ENCODE results near the gene GPR161. TPM values are rescaled to one million over a fixed set of nuclear protein-coding genes. Genes with fewer than 3 reads are reported as not detected.
"Not testable (repeated sequence)": the region's sequence is repeated elsewhere in the genome, so short reads cannot be mapped to it uniquely, and the experiment has no call there.

GPR161 gene
- total RNA-seq, 3 donors from 2014 or later: 0.16 to 0.27 (median 0.20) TPM

DNA sequence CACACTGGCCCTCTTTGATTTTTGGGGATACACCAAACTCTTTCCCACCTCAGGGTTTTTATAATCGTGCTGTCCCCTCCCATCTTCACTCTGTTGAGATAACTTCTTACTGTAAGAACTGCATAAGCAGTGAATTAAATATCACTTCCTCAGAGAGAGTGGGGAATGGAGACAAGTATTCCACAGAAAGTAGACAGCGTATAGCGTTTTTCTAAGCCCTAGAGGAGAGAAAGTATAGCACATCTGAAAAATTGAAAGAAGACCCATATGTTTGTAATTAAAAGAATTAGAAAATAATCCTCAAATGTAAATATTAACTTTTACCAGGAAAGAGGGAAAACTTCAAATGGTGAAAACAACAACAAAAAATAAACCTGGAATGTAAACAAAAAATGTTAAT lies 67.3 kb downstream of the GPR161 start:
- no peaks in the 10 kb centered on the region for H3K9me3 Mint-ChIP-seq
- ATAC-seq: no peak
- H3K4me3 Mint-ChIP-seq: no peak overlapping the region
- H3K27me3 Mint-ChIP-seq (ENCODE audit: low read depth): no peaks in the 10 kb centered on the region
- no peak for DNase-seq
- peaks cover 42% of the 10 kb centered on the region for H3K36me3 Mint-ChIP-seq (ENCODE audit: insufficient read depth)
- H3K4me1 Mint-ChIP-seq (ENCODE audit: low read depth): no peaks in the 10 kb centered on the region

DNA sequence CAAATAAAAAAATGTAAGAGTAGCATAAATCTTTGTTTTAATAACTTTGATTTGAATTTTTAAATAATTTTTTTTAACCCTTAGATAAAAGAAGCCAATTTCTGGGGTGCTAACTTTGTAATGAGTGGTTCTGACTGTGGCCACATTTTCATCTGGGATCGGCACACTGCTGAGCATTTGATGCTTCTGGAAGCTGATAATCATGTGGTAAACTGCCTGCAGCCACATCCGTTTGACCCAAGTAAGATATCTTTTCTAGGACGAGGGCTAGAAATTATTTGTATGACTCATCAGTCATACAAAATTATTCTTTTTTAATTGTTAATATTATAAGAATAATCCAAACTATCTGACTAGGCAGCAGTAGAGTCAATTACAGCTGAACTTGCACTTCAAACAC lies 71.2 kb downstream of the GPR161 start:
- ATAC-seq: no peak
- Mint-ChIP-seq H3K36me3 (ENCODE audit: insufficient read depth) (peaks cover 32% of the 10 kb centered on the region), H3K27me3 (ENCODE audit: low read depth) (no peaks in the 10 kb centered on the region), H3K4me1 (ENCODE audit: low read depth) (no peaks in the 10 kb centered on the region), H3K4me3 (no peak overlapping the region), H3K9me3 (no peaks in the 10 kb centered on the region)
- DNase-seq: no peak

DNA sequence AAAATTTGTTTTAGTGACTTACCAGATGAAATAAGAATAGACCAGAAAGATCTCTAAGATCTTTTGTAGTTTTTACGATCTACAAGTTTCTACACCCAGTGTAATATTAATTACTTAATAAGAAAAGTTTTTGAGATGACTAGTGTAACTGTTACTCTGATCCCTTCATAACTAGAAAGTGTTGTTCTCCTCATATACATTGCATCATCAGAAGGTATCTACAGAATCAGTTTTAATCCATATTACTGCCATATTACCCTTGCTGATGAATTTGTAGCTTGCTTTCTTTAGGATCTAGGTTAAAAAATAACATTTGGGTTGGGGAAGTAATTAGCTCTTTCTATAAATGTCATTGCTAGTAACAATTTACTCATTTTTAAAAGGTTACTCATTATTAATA lies 72.5 kb downstream of the GPR161 start:
- H3K36me3 Mint-ChIP-seq (ENCODE audit: insufficient read depth): peaks cover 25% of the 10 kb centered on the region
- no peaks in the 10 kb centered on the region for H3K9me3 Mint-ChIP-seq
- DNase-seq (no peak), ATAC-seq (no peak)
- no peaks in the 10 kb centered on the region for H3K27me3 Mint-ChIP-seq (ENCODE audit: low read depth)
- no peak overlapping the region for H3K4me3 Mint-ChIP-seq
- H3K4me1 Mint-ChIP-seq (ENCODE audit: low read depth): no peaks in the 10 kb centered on the region

DNA sequence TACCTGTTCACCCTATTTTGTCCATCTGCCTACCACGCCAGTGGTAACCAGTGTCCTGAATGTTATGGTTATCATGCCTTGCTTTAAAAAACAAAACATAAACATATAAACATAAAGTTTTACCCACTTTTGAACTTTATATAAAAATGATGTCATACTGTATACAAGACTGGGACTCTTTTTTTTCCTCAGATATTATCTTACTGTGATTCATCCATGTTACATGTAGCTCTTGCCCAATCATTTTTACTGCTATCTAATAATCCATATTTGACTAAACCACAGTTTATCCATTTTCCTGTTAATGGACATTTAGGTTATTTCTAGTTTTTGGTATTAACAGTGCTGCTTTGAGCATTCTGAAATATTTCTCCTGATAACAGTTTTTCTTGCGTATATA lies 78.8 kb downstream of the GPR161 start:
- no peak for ATAC-seq
- DNase-seq: no peak
- H3K36me3 Mint-ChIP-seq (ENCODE audit: insufficient read depth): peaks cover 5% of the 10 kb centered on the region
- H3K27me3 Mint-ChIP-seq (ENCODE audit: low read depth): no peaks in the 10 kb centered on the region
- peaks cover 3% of the 10 kb centered on the region for H3K9me3 Mint-ChIP-seq
- H3K4me1 Mint-ChIP-seq (ENCODE audit: low read depth): peaks cover 3% of the 10 kb centered on the region
- no peak overlapping the region for H3K4me3 Mint-ChIP-seq

DNA sequence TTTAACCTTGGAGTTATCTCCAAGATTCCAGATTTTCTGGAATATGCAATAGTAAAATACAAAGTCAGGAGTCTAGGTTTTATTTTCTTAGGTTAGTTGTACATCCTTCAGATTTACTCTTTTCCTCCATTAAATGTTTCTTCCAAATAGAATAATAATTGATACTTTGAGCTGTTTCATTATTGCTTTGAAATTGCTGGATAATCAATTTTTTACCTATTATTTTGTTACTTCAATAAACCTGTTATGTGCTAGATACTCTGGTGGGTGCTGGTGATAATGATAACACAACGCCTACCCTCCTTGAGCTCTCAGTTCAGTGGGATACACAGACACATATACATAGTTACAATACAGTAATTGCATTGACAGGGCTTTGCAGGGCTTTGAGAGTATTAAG lies 79.4 kb downstream of the GPR161 start:
- H3K27me3 Mint-ChIP-seq (ENCODE audit: low read depth): no peaks in the 10 kb centered on the region
- no peak for DNase-seq
- peaks cover 3% of the 10 kb centered on the region for H3K9me3 Mint-ChIP-seq
- H3K4me3 Mint-ChIP-seq: no peak overlapping the region
- no peak for ATAC-seq
- H3K36me3 Mint-ChIP-seq (ENCODE audit: insufficient read depth): peaks cover 10% of the 10 kb centered on the region
- H3K4me1 Mint-ChIP-seq (ENCODE audit: low read depth): peaks cover 6% of the 10 kb centered on the region

DNA sequence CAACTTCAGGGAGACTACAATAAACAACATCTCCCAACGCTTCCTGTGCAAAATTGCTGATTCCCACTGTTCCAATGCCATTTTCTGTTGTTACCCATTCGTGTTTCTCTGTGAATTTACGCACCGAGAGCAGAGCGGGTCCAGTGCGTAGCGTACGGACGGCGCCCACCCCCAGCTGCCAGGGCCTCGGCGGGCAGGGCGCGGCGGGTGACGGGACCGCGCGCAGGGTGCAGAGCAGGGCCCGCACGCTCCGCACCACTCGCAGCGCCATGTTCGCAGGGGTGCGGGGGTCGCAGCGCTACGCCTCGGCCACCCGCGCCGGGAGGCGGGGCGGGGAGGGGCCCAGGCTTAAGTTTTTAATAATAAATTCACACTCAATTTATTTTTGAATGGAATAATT lies 80.6 kb downstream of the GPR161 start:
- not testable (repeated sequence) for H3K27me3 Mint-ChIP-seq (ENCODE audit: low read depth); H3K4me1 Mint-ChIP-seq (ENCODE audit: low read depth); H3K4me3 Mint-ChIP-seq; DNase-seq; H3K9me3 Mint-ChIP-seq
- peak; percentile 65 to 72 for ATAC-seq
- H3K36me3 Mint-ChIP-seq (ENCODE audit: insufficient read depth): peaks cover 13% of the 10 kb centered on the region

DNA sequence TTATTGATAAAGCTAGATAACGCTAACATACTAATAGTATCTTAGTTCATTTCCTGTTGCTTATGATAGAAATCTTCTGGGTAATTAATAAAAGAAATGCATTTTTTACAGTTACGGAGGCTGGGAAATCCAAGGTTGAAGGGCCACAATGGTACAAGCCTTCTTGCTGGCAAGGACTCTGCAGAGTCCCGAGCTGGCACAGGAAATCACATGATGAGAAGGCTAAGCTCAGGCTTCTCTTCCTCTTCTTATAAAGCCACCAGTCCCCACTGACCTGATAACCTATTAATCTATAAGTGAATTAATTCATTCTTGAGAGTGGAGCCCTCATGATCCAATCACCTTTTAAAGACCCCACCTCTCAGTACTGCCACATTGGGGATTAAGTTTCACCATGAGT lies 82.6 kb downstream of the GPR161 start:
- no peak for ATAC-seq
- H3K27me3 Mint-ChIP-seq (ENCODE audit: low read depth): no peaks in the 10 kb centered on the region
- peaks cover 6% of the 10 kb centered on the region for H3K4me1 Mint-ChIP-seq (ENCODE audit: low read depth)
- peaks cover 13% of the 10 kb centered on the region for H3K36me3 Mint-ChIP-seq (ENCODE audit: insufficient read depth)
- H3K4me3 Mint-ChIP-seq: no peak overlapping the region
- no peak for DNase-seq
- H3K9me3 Mint-ChIP-seq: peaks cover 3% of the 10 kb centered on the region

DNA sequence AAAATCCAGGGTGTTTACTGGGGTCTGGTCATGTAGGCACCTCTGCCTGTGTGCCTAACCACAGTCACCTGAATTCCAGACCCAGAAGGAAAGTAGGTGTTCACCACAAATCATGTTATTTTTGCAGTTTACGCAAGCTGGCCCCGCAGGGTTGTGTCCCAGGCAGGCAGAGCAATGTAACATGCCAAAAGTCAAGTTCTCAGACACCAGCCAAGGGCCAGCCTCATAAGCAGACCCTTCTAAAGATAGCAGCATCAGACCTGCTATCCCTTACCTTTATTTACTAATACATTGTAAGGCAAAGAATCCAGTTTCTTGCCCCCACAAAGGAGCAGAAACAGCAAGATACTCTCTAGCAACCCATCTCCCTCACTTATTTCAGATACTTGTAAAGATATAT lies 83.0 kb downstream of the GPR161 start:
- Mint-ChIP-seq H3K9me3 (peaks cover 3% of the 10 kb centered on the region), H3K4me1 (ENCODE audit: low read depth) (peaks cover 6% of the 10 kb centered on the region), H3K4me3 (no peak overlapping the region), H3K27me3 (ENCODE audit: low read depth) (no peaks in the 10 kb centered on the region), H3K36me3 (ENCODE audit: insufficient read depth) (peaks cover 13% of the 10 kb centered on the region)
- DNase-seq (no peak), ATAC-seq (no peak)

DNA sequence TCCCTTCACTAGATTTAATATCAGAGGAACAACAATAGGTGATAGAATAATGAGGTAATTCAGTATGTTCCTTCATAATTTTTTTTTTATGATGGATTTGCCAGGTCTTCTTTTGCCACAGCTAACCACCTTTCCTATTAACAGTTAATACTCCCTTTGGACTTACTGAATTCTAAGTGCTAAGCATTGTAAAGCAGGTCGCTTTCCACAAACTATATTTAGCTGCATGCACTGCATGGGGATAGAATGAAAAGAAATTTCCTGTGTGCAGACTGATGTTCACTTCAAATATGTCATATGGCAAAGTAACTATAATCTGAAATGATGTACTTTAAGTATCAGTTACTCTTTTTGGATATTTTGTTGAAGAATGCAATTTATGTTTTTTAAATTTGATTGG lies 85.8 kb downstream of the GPR161 start:
- ATAC-seq (no peak), DNase-seq (no peak)
- peaks cover 13% of the 10 kb centered on the region for H3K36me3 Mint-ChIP-seq (ENCODE audit: insufficient read depth)
- peaks cover 6% of the 10 kb centered on the region for H3K4me1 Mint-ChIP-seq (ENCODE audit: low read depth)
- no peaks in the 10 kb centered on the region for H3K27me3 Mint-ChIP-seq (ENCODE audit: low read depth)
- peaks cover under 1% of the 10 kb centered on the region for H3K9me3 Mint-ChIP-seq
- no peak overlapping the region for H3K4me3 Mint-ChIP-seq

DNA sequence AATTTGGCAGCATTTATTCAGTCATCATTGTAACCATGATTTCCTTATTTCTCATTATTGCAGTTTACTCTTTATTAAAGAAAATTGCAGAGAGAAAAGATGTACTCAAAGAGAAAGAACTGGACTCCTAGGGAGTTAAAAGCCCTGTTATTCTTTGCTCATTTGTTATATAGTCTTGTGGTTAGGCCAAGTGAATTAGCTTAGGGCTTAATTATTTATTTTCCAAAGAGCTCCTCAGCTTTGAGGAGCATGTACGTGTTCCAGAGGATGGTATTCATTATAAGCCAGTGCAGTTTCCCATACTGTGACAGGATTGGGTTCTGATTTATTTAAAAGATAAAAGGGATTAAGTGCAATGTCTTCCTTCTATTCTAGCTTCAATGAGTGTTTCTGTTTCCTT lies 86.4 kb downstream of the GPR161 start:
- Mint-ChIP-seq H3K36me3 (ENCODE audit: insufficient read depth) (peaks cover 13% of the 10 kb centered on the region), H3K4me1 (ENCODE audit: low read depth) (peaks cover 6% of the 10 kb centered on the region), H3K9me3 (no peaks in the 10 kb centered on the region), H3K27me3 (ENCODE audit: low read depth) (no peaks in the 10 kb centered on the region), H3K4me3 (no peak overlapping the region)
- DNase-seq: no peak
- ATAC-seq: no peak

DNA sequence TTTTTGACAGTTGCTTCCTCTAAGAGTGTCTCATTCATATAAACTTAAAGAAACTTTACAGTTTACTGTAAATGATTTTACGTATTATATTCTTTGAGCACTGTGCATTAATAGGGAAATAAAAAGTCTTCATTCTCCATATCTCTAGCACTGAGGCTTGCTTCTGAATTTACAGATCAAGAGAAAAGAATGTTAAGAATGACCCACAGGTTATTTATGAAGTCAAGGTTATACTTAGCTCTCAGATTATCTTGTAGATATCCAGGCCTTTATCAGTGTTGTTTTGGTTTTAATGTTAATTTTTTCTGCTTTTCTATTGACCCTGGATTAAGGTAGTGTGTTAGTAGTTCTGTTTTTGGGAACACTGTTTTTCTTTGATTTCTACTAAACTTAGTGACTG lies 91.4 kb downstream of the GPR161 start:
- Mint-ChIP-seq H3K36me3 (ENCODE audit: insufficient read depth) (peaks cover 18% of the 10 kb centered on the region), H3K9me3 (no peaks in the 10 kb centered on the region), H3K4me3 (no peak overlapping the region), H3K27me3 (ENCODE audit: low read depth) (no peaks in the 10 kb centered on the region), H3K4me1 (ENCODE audit: low read depth) (no peaks in the 10 kb centered on the region)
- ATAC-seq (no peak), DNase-seq (no peak)

DNA sequence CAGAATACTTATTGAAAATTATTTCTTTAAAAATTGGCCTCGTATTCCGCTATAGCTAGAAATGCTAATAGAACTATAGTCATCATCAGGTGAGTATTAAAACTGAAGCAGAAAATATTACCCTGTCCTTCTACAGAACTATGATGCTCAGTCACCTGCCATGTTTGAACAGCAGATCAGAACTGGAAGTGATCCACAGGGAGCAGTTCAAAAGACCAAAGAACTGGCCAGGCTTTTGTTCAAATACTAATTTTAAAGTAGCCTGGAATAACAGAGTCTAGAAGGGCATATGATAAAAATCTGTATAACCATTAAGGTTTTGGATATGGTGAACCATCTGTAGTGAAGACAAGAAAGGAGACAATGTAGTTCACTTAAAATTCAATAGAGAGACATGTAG lies 94.4 kb downstream of the GPR161 start:
- H3K4me3 Mint-ChIP-seq: no peak overlapping the region
- H3K9me3 Mint-ChIP-seq: no peaks in the 10 kb centered on the region
- no peaks in the 10 kb centered on the region for H3K4me1 Mint-ChIP-seq (ENCODE audit: low read depth)
- no peaks in the 10 kb centered on the region for H3K27me3 Mint-ChIP-seq (ENCODE audit: low read depth)
- H3K36me3 Mint-ChIP-seq (ENCODE audit: insufficient read depth): peaks cover 18% of the 10 kb centered on the region
- DNase-seq (no peak), ATAC-seq (no peak)

DNA sequence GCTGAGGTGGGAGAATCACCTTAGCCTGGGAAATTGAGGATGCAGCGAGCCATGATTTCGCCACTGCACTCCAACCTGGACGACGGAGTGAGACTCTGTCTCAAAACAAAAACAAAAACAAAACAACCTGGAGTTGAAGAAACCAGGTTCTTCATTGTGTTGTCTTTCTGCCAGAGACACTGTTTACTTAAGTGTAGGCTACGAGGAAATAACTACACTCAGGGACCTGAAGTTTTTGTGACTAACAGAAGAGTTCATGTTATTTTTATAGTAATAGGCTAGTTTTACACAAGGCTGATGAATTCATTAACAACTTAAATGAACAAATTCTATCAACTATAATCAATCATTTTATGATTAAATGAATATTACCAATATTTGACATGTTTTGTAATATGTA lies 101.4 kb downstream of the GPR161 start:
- no peaks in the 10 kb centered on the region for H3K9me3 Mint-ChIP-seq

DNA sequence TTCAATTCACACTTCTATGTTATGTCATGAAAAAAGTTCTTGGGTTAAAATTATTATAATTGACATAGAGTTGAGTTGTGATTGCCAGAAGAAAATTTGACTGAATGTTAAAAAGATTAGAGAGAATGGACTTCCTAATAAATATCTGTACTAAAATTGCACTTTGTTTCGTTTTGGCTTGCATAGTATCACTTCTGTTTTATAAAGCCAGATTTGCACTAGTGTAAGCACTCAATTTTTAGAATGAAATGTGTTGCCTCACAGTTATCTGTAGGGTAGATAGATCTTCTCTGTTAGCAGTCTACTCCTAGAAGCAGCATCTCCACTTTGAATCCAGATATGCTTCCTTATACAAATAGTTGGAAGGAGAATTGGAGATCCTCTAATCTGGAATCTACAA lies 104.7 kb downstream of the GPR161 start:
- H3K27me3 Mint-ChIP-seq (ENCODE audit: low read depth): no peaks in the 10 kb centered on the region
- ATAC-seq (no peak), DNase-seq (no peak)
- no peaks in the 10 kb centered on the region for H3K9me3 Mint-ChIP-seq
- no peak overlapping the region for H3K4me3 Mint-ChIP-seq
- peaks cover 8% of the 10 kb centered on the region for H3K36me3 Mint-ChIP-seq (ENCODE audit: insufficient read depth)
- no peaks in the 10 kb centered on the region for H3K4me1 Mint-ChIP-seq (ENCODE audit: low read depth)

More for the DNA sequence above, 101.4 kb downstream of the GPR161 start:
- no peak overlapping the region for H3K4me3 Mint-ChIP-seq
- peaks cover 10% of the 10 kb centered on the region for H3K36me3 Mint-ChIP-seq (ENCODE audit: insufficient read depth)
- ATAC-seq (no peak), DNase-seq (no peak)
- no peaks in the 10 kb centered on the region for H3K4me1 Mint-ChIP-seq (ENCODE audit: low read depth)
- no peaks in the 10 kb centered on the region for H3K27me3 Mint-ChIP-seq (ENCODE audit: low read depth)

DNA sequence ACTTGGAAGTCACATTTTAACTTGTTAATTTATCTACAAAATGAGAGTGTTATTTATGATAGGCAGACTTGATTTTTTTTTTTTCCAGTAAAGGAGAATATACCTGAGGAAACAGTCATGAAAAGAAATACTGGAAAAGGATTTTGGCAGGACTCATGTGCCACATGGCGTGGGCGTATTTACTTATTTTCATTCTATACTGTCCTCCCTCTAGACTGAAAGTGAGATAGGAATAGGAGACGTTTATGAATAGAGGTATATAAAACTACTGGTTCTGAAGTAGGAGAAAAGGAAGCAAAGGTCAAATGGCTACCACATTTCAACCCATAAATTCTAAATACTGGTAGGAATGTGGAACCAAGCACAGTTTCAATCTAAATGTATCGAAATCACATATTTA lies 105.1 kb downstream of the GPR161 start:
- H3K36me3 Mint-ChIP-seq (ENCODE audit: insufficient read depth): peaks cover 8% of the 10 kb centered on the region
- no peaks in the 10 kb centered on the region for H3K4me1 Mint-ChIP-seq (ENCODE audit: low read depth)
- ATAC-seq (no peak), DNase-seq (no peak)
- H3K27me3 Mint-ChIP-seq (ENCODE audit: low read depth): no peaks in the 10 kb centered on the region
- H3K9me3 Mint-ChIP-seq: no peaks in the 10 kb centered on the region
- no peak overlapping the region for H3K4me3 Mint-ChIP-seq

DNA sequence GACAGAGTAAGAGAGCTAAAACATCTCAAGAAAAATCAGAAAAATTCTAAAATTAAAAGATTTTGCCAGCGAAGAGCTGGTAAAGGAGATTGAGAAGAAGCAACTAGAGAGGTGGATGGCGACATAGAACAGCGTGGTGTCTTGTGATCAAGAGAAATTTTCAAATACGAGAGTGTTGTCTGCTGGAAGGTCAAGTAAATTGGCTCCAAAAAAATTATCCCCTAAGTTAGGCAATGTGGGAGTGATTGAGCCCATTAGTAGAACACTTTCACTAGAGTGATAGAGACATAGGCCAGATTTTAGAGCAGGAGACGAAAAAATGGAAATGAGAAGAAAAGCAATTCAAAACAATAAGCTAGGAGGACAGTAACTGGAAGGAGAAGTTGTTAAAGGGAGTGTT lies 105.5 kb downstream of the GPR161 start:
- H3K36me3 Mint-ChIP-seq (ENCODE audit: insufficient read depth): peaks cover 8% of the 10 kb centered on the region
- no peak for DNase-seq
- H3K4me3 Mint-ChIP-seq: no peak overlapping the region
- no peaks in the 10 kb centered on the region for H3K4me1 Mint-ChIP-seq (ENCODE audit: low read depth)
- no peaks in the 10 kb centered on the region for H3K9me3 Mint-ChIP-seq
- ATAC-seq: no peak
- no peaks in the 10 kb centered on the region for H3K27me3 Mint-ChIP-seq (ENCODE audit: low read depth)
